Superior temporal gyrus (tissue), 1 donor: ENCODE measurements around the gene ADGRG1.
A peak's percentile ranks its signal among the peaks of the same experiment; 100 is the strongest.

Experiments used
- DNase-seq: peaks from one replicate; pipeline ENCODE4 v3.0.0-alpha.2; 2016; ENCODE audit errors: extremely low spot score

Gene ADGRG1

DNA sequence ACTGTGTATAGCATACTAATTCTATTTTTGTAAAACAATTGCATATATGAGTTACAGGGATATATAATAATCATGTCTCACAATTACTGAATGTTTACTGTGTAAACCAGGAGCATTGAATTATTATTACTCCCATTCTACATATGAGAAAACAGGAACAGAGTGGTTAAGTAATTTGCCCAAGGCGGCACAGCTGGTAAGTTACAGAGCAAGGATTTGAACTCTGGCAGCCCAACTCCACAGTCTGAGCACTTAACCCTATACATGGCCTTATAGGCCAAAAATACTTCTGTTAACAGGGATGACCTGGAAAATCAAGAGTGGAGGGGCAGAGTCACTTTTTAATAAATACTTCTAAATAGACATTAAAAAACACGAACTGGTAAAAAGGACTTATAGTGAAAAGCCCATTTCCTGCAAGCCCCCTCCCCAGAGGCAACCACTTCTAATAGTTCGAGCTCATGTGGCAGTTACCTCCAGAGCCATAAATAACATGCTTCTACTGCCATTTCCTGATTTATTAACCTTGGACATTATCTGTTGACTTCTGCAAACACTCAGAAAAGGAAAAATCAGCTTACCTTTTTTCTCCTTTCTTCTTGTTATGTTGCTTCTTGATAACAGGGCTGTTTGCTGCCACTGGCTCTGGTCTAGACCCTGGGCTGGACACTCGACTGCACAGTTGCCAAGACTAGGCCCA is 22.1 kb upstream of the ADGRG1 start:
- no peak for DNase-seq

- DNase-seq: no peak
These were observed 21.5 kb upstream of the ADGRG1 start for GRCh38 chr16:57606847-57607501.

- DNase-seq: no peak
These were observed 20.6 kb upstream of the ADGRG1 start for GRCh38 chr16:57607676-57608461.

DNA sequence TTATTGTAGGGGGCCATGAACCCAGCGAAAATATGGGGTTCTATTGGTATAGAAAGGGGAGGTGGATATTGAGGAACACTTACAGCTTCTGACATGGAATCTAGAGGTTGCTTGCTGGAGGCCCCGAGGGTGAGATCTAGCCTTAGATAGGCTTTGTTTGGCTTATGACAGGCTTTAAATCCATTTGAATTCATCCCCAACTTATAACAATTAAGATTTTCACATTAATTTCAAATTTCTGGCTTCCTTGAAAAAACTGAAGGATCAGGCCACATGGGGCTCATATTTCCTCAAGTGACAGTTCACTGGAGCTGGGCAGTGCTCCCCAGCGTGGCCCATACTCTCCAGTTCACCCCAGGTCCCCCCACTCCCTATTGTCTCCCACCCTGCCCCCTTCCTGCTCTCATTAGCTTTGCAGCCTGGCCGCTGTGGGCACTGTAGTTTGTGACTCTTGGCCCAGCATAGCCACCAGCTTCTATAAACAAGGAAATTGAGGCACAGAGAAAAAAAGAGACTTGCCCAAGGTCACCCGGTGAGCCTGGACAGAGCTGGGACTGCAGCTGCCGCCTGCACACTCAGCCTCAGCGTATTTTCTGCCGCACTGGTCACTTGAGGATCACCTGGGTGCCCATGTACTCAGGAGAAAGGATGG is 19.8 kb upstream of the ADGRG1 start:
- no peak for DNase-seq

- peak; percentile 75 for DNase-seq
These were observed 18.7 kb upstream of the ADGRG1 start for GRCh38 chr16:57609541-57610401.

- no peak for DNase-seq
These were observed 17.8 kb upstream of the ADGRG1 start for GRCh38 chr16:57610611-57611010.

GRCh38 chr16:57611181-57611580 is 17.2 kb upstream of the ADGRG1 start:
- DNase-seq: no peak

GRCh38 chr16:57611706-57612105 is 16.7 kb upstream of the ADGRG1 start:
- DNase-seq: no peak

DNA sequence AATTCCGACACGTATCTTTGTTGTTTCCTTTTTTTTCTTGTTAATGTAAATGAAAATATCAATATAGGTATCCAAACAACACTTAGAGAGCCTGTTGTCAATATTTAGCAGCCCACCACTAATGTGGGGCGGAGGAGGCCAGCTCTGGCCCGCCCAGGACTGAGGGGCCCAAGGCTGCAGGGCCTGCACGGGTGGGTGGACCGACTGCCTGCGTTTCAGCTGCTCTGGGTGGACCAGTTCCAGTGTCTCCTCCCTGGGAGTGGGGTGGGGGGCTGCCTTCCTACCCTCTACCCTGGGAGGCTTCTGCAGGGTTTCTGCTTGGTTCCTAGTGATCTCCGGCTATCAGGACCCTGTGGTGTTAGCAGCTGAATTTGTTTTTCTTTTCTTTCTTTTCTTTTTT is 15.9 kb upstream of the ADGRG1 start:
- no peak for DNase-seq

- DNase-seq: no peak
These were observed 14.9 kb upstream of the ADGRG1 start for GRCh38 chr16:57613514-57613913.

DNA sequence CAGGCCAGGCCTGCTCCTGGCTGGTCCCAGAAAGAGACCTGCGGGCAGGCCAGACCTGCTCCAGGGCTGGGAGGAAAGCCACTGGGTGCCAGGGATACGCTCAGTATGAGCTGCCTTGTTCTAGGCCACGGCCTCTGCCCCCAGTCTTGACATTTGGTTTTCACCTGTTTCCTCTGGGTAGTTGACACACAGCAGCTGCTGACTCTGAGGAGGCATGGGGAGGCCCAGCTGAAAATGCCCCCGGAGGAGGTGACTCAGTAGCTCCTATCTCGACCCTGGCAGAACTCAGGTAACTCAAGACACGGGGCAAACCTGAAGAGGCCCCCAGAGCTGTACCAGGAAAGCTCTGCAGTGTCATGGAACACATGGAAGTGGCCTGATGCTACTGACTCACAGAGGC is 13.9 kb upstream of the ADGRG1 start:
- DNase-seq: no peak

GRCh38 chr16:57614944-57615343 is 13.5 kb upstream of the ADGRG1 start:
- DNase-seq: no peak

DNA sequence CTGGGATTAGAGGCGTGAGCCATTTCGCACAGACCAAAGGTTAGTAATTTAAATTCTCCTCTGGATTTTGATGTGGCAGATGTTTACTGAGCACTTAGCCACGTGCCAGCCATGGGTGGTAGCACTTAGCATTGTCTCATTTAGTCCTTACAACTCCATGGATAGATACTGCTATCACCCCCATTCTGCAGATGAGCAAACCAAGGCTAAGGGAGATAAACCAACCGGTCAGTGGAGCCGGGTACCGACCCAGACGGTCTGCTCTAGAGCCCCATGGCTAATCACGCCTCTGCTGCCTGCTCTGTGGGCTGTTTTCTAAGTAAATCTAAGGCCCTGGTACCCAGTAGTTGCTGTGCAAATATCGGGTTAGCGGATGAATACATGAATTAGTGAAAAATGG is 12.6 kb upstream of the ADGRG1 start:
- no peak for DNase-seq

DNA sequence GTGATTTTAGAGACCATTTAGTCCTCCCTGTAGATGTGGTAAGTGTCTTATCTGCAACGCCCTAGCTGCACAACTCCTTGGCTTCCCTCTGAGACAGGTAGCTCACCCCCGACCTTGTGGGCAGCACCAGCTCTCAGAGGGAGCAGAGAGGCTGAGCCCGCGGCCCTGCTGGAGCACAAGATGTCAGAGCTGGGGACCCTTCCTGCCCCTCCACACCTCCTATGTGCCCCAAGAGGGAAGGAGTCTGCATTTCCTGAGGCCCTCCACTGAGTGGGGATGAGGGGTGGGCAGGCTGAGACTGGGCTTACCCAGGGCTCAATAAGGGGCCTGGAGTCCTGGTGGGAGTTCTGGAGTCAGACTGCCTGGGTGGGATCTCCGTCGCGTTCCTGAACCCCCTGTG is 12.2 kb upstream of the ADGRG1 start:
- DNase-seq: no peak

DNA sequence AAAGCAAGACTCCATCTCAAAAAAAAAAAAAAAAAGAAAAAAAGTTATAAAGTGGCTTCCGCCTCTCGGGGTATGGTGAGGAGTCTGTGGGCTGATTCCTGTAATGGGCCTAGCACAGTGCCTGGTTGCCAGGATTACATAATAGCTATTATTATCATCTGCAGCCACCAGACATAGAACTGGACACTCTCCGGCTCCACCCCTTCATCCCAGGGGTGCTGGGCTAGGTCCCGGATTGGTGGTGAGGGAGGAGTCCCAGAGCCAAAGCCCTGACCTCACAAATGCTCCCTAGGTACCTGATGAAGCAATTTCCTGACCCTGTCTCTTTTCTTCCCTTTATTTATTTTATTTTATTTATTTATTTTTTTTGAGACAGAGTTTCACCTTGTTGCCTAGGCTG is 11.6 kb upstream of the ADGRG1 start:
- no peak for DNase-seq

- no peak for DNase-seq
These were observed 10.8 kb upstream of the ADGRG1 start for GRCh38 chr16:57617604-57618111.

GRCh38 chr16:57618296-57619132 is 9.9 kb upstream of the ADGRG1 start:
- DNase-seq: no peak

DNA sequence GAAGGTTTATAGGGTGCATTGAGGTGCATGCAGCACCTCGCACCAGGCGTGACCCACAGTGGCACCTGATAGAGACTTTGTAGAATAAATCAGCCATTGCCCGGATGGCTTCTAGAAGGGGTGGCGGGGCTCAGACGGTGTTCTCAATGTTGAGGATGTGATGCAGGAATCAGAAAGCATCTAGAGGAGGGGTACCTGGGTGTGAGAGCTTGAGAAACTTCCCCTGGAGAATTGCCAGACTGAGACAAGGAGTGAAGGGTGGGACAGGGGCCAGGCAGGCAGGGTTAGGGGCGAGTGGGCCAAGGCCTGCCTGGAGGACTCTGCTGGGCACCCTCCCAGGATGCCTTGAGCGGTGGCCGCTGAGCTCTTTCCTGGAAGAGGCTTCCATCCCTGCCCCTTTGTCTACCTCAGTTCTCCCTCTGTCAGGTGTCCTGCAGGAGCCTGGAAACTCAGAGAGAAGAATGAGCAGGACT is 9.3 kb upstream of the ADGRG1 start:
- DNase-seq: no peak

DNA sequence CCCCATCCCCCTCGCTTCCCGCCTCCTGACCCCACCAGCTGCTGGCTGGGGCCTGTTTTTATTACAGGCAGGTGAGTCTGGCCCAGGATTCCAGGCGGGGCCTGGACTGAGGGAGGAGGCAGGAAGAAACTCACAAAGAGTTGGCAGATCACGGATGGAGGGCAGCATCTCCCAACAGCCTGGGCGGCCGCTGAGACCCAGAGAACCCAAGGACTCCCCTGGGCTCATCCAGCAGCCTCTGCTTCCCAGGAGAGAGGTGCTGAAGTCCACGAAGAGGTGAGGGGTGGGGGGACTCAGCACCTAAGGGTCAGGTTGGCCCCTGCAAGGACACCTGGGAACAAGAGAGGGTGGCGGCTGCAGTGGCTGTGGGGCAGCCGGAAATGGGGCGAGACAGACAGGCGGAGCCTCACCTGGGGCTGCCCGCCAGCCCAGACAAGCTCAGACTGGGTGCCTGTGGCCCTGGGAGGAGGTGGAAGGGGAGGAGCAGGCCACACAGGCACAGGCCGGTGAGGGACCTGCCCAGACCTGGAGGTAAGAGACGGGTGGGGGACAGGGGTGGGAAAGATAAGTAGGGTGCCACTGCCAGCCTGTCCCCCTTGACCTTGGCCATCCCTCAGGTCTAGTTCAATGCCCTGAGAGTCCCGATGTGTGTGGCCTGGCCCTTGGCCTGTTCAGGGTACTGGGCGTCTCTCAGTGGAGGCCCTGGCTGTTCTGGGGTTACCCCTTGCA is 8.7 kb upstream of the ADGRG1 start:
- DNase-seq: no peak
